T47D (cell line): Measurements from ENCODE around the gene COL9A2.
"Not testable (repeated sequence)": the region's sequence is repeated elsewhere in the genome, so short reads cannot be mapped to it uniquely, and the experiment has no call there.

Experiments used
- DNase-seq, 2 experiments: peaks; one replicate each; pipeline versions ENCODE4 v3.0.0 to v3.0.0-alpha.2; 2011 to 2012; ENCODE audit warnings: low read depth in 1 of 2, low spot score in 1 of 2
- JUND ChIP-seq: IDR thresholded peaks from 2 replicates; pipeline ENCODE4 v1.6.1; 2012; ENCODE audit warnings: low read depth
- in situ Hi-C: cut with HindIII; loops from 2 replicates; pipeline ENCODE4 v1.10.0; 2016; ENCODE audit warnings: low sequenced_read_pairs, low pct_unique_long_range_greater_than_20kb

Gene COL9A2

GRCh38 chr1:40341491-40342380 lies 24.6 kb upstream of the COL9A2 start:
- in situ Hi-C loops: no loop called here
- TF ChIP-seq JUND: no peak
- no peak for DNase-seq

GRCh38 chr1:40339420-40340323 lies 22.6 kb upstream of the COL9A2 start:
- peak in 1 of 2 experiments; percentile 57 for DNase-seq
- TF ChIP-seq JUND: no peak
- in situ Hi-C loops: no loop called here

GRCh38 chr1:40338745-40339419 lies 21.8 kb upstream of the COL9A2 start:
- in situ Hi-C loops: no loop called here
- TF ChIP-seq JUND: no peak
- peak; percentile 34 to 86 for DNase-seq

GRCh38 chr1:40337443-40337842 lies 20.4 kb upstream of the COL9A2 start:
- no peak for DNase-seq
- in situ Hi-C loops: no loop called here
- TF ChIP-seq JUND: no peak

- in situ Hi-C loops: no loop called here
- DNase-seq: no peak
- no peak for TF ChIP-seq JUND
These were observed 15.6 kb upstream of the COL9A2 start for GRCh38 chr1:40332695-40333094.

- DNase-seq, in situ Hi-C loops: not testable (repeated sequence)
These were observed 14.3 kb upstream of the COL9A2 start for GRCh38 chr1:40331403-40331802.

- in situ Hi-C loops: no loop called here
- TF ChIP-seq JUND: no peak
- no peak for DNase-seq
These were observed 2.0 kb upstream of the COL9A2 start for GRCh38 chr1:40318970-40319621.

- TF ChIP-seq JUND: no peak
- DNase-seq: no peak
- in situ Hi-C loops: no loop called here
These were observed 1.4 kb upstream of the COL9A2 start for GRCh38 chr1:40318476-40318875.

GRCh38 chr1:40317394-40318074 lies 448 bp upstream of the COL9A2 start:
- no peak for TF ChIP-seq JUND
- no peak for DNase-seq
- in situ Hi-C loops: no loop called here

- no peak for DNase-seq
- in situ Hi-C loops: no loop called here
- TF ChIP-seq JUND: no peak
These were observed 1.1 kb downstream of the COL9A2 start for GRCh38 chr1:40315795-40316594.

GRCh38 chr1:40315239-40315794 lies 1.8 kb downstream of the COL9A2 start:
- DNase-seq: peak; percentile 50 to 74
- in situ Hi-C loops: no loop called here
- no peak for TF ChIP-seq JUND
